NCI-H128 (cell line): ENCODE results near the gene ROBO1.
A peak's percentile ranks its signal among the peaks of the same experiment; 100 is the strongest.
"Not testable (repeated sequence)": the region's sequence is repeated elsewhere in the genome, so short reads cannot be mapped to it uniquely, and the experiment has no call there.

Source experiments
- DNase-seq: peaks from one replicate; lab custom pipeline; 2025; ENCODE audit not compliant: unreplicated experiment; lab: John Stamatoyannopoulos, UW

Gene ROBO1

GRCh38 chr3:79178471-79179180 lies 589.2 kb downstream of the ROBO1 start:
- DNase-seq, result no peak

GRCh38 chr3:79175870-79176269 lies 591.9 kb downstream of the ROBO1 start:
- no peak for DNase-seq

- DNase-seq, result not testable (repeated sequence)
These were observed 594.5 kb downstream of the ROBO1 start for GRCh38 chr3:79173259-79173658.

GRCh38 chr3:79172241-79172640 lies 595.6 kb downstream of the ROBO1 start:
- no peak for DNase-seq

GRCh38 chr3:79170021-79170420 lies 597.8 kb downstream of the ROBO1 start:
- DNase-seq, result no peak

- DNase-seq, result no peak
These were observed 600.0 kb downstream of the ROBO1 start for GRCh38 chr3:79167651-79168416.

- no peak for DNase-seq
These were observed 605.1 kb downstream of the ROBO1 start for GRCh38 chr3:79162653-79163052.

- no peak for DNase-seq
These were observed 605.9 kb downstream of the ROBO1 start for GRCh38 chr3:79161941-79162340.

GRCh38 chr3:79160421-79160820 lies 607.4 kb downstream of the ROBO1 start:
- no peak for DNase-seq

GRCh38 chr3:79159736-79160135 lies 608.1 kb downstream of the ROBO1 start:
- no peak for DNase-seq

- no peak for DNase-seq
These were observed 610.6 kb downstream of the ROBO1 start for GRCh38 chr3:79157191-79157590.

- peak; percentile 45 for DNase-seq
These were observed 612.9 kb downstream of the ROBO1 start for GRCh38 chr3:79154865-79155264.

GRCh38 chr3:79148786-79149185 lies 619.0 kb downstream of the ROBO1 start:
- DNase-seq, result no peak

GRCh38 chr3:79146024-79146423 lies 621.8 kb downstream of the ROBO1 start:
- no peak for DNase-seq

- DNase-seq, result no peak
These were observed 627.1 kb downstream of the ROBO1 start for GRCh38 chr3:79140708-79141107.

GRCh38 chr3:79139395-79140068 lies 628.3 kb downstream of the ROBO1 start:
- DNase-seq, result no peak

- no peak for DNase-seq
These were observed 642.3 kb downstream of the ROBO1 start for GRCh38 chr3:79125313-79125984.

- no peak for DNase-seq
These were observed 652.3 kb downstream of the ROBO1 start for GRCh38 chr3:79115458-79115857.

- DNase-seq, result no peak
These were observed 653.9 kb downstream of the ROBO1 start for GRCh38 chr3:79113876-79114275.

GRCh38 chr3:79111375-79112052 lies 656.3 kb downstream of the ROBO1 start:
- DNase-seq, result no peak

GRCh38 chr3:79109754-79110153 lies 658.0 kb downstream of the ROBO1 start:
- no peak for DNase-seq
